Fibroblast of villous mesenchyme (primary cell): ENCODE data around the gene DIAPH2. TPM values are rescaled to one million over a fixed set of nuclear protein-coding genes. Genes with fewer than 3 reads are reported as not detected.
"Not testable (repeated sequence)": the region's sequence is repeated elsewhere in the genome, so short reads cannot be mapped to it uniquely, and the experiment has no call there.

Experiments
- DNase-seq: peaks from one replicate; pipeline ENCODE4 v3.0.0-alpha.2; 2010; ENCODE audit warnings: low read depth
- H3K4me3 ChIP-seq: 2 replicates; pipeline ENCODE4 v1.5.1; 2011; ENCODE audit warnings: low read depth, mild to moderate bottlenecking, low read length
- CTCF ChIP-seq: IDR thresholded peaks from 2 replicates; pipeline ENCODE4 v1.5.1; 2012; ENCODE audit warnings: low read depth, mild to moderate bottlenecking, low read length; ENCODE audit not compliant: insufficient read depth
- total RNA-seq: library from RNA; depleted of rRNA; stranded (reverse); fragments of >200 nt; gene quantifications from 2 replicates; pipeline ENCODE4 v1.2.3, GENCODE V29; 2012

The DIAPH2 gene
- total RNA-seq, 1 donor, result 15.5 TPM

GRCh38 chrX:97401586-97402136 is 717.0 kb downstream of the DIAPH2 start:
- DNase-seq, result peak; percentile 51
- H3K4me3 ChIP-seq, result no peak overlapping the region
- no peak for TF ChIP-seq CTCF

GRCh38 chrX:97402333-97402732 is 717.7 kb downstream of the DIAPH2 start:
- peak; percentile 68 for DNase-seq
- no peak overlapping the region for H3K4me3 ChIP-seq
- TF ChIP-seq CTCF, result no peak

- no peak overlapping the region for H3K4me3 ChIP-seq
- no peak for TF ChIP-seq CTCF
- no peak for DNase-seq
Measured at GRCh38 chrX:97402903-97403302, 718.3 kb downstream of the DIAPH2 start.

GRCh38 chrX:97405031-97405660 is 720.5 kb downstream of the DIAPH2 start:
- peak; percentile 44 for DNase-seq
- H3K4me3 ChIP-seq, result no peak overlapping the region
- no peak for TF ChIP-seq CTCF

- not testable (repeated sequence) for DNase-seq, H3K4me3 ChIP-seq
Measured at GRCh38 chrX:97409632-97410415, 725.2 kb downstream of the DIAPH2 start.

GRCh38 chrX:97416461-97416860 is 731.8 kb downstream of the DIAPH2 start:
- H3K4me3 ChIP-seq, result no peak overlapping the region
- TF ChIP-seq CTCF, result no peak
- no peak for DNase-seq

- no peak for DNase-seq
- TF ChIP-seq CTCF, result no peak
- H3K4me3 ChIP-seq, result no peak overlapping the region
Measured at GRCh38 chrX:97429101-97429500, 744.5 kb downstream of the DIAPH2 start.
